B cell (primary cell): Measurements from ENCODE around the gene PCOLCE2. TPM values are rescaled to one million over a fixed set of nuclear protein-coding genes. Genes with fewer than 3 reads are reported as not detected.
"Not testable (repeated sequence)": the region's sequence is repeated elsewhere in the genome, so short reads cannot be mapped to it uniquely, and the experiment has no call there.

Source experiments
- ATAC-seq: fragments of 200-7000 bp; cut with Tn5 transposase; one replicate; pipeline ENCODE4 v1.10.0; 2021; ENCODE audit warnings: low read depth, mild to moderate bottlenecking, moderate number of reproducible peaks, moderate library complexity
- CTCF ChIA-PET: fragments of 350-600 bp; sonication (Branson Sonifier 250); formaldehyde crosslinking; loops from one replicate; lab custom pipeline; 2021; ENCODE audit warnings: antibody characterized with exemption, inconsistent platforms; lab: Charles Lee
- POLR2A ChIA-PET: fragments of 350-600 bp; sonication (Branson Sonifier 250); formaldehyde crosslinking; loops from one replicate; lab custom pipeline; 2021; ENCODE audit warnings: antibody characterized with exemption; lab: Charles Lee
- DNase-seq: peaks from one replicate; pipeline ENCODE4 v3.0.0; 2013
- H2AFZ ChIP-seq: 2 replicates; pipeline ENCODE4 v1.6.1; 2012; ENCODE audit warnings: mild to moderate bottlenecking, low read depth, low read length; ENCODE audit not compliant: insufficient read depth, poor library complexity, severe bottlenecking
- H3K27ac ChIP-seq, 2 donors: 1 replicate in 1 of 2; 2 replicates in 1 of 2; pipeline ENCODE4 v1.5.1; 2012 to 2013; ENCODE audit warnings: low read length in 2 of 2, mild to moderate bottlenecking in 2 of 2, moderate library complexity in 1 of 2
- H3K27me3 ChIP-seq, 4 experiments: fragments of 200-600 bp in 1 of 4; sonication (generic) in 1 of 4; replicated peaks in 1 of 4; 1 replicate in 2 of 4; 2 replicates in 2 of 4; pipeline versions ENCODE4 v1.6.1 to v1.7.0; 2013 to 2016; ENCODE audit warnings: low read length in 3 of 4, mild to moderate bottlenecking in 2 of 4, mixed read lengths in 1 of 4, moderate library complexity in 1 of 4; ENCODE audit not compliant: insufficient read depth in 4 of 4, control insufficient read depth in 3 of 4; ENCODE audit errors: control extremely low read depth in 1 of 4
- H3K36me3 ChIP-seq, 2 experiments: replicated peaks in 1 of 2; 1 replicate in 1 of 2; 2 replicates in 1 of 2; pipeline versions ENCODE4 v1.6.1 to v1.7.1; 2013; ENCODE audit warnings: low read length in 1 of 2; ENCODE audit not compliant: insufficient read depth in 2 of 2, control insufficient read depth in 1 of 2; ENCODE audit errors: control extremely low read depth in 1 of 2, extremely low read depth in 1 of 2
- H3K4me1 ChIP-seq, 2 donors: fragments of 200-600 bp in 1 of 2; sonication (generic) in 1 of 2; 1 replicate in 1 of 2; 2 replicates in 1 of 2; pipeline versions ENCODE4 v1.5.1 to v1.6.1; 2013 to 2017; ENCODE audit warnings: low read length in 2 of 2; ENCODE audit not compliant: control insufficient read depth in 2 of 2, insufficient read depth in 2 of 2
- H3K4me2 ChIP-seq: replicated peaks from 2 replicates; pipeline ENCODE3; 2012; ENCODE audit warnings: mild to moderate bottlenecking, low read depth, low read length; ENCODE audit not compliant: poor library complexity, severe bottlenecking
- H3K4me3 ChIP-seq, 5 experiments: fragments of 200-600 bp in 1 of 5; sonication (generic) in 1 of 5; 1 replicate in 3 of 5; 2 replicates in 2 of 5; pipeline versions ENCODE4 v1.5.1 to v1.7.0; 2011 to 2016; ENCODE audit warnings: low read length in 4 of 5, mild to moderate bottlenecking in 4 of 5, low read depth in 2 of 5, control low read depth in 1 of 5, moderate library complexity in 1 of 5; ENCODE audit not compliant: insufficient read depth in 1 of 5; ENCODE audit errors: control extremely low read depth in 1 of 5, extremely low read depth in 1 of 5
- H3K79me2 ChIP-seq: fragments of 200-600 bp; sonication (generic); one replicate; pipeline ENCODE4 v1.6.0; 2016; ENCODE audit warnings: low read length; ENCODE audit not compliant: control insufficient read depth, insufficient read depth
- H3K9ac ChIP-seq: fragments of 200-600 bp; sonication (generic); 2 replicates; pipeline ENCODE4 v1.6.1; 2017; ENCODE audit warnings: mild to moderate bottlenecking, low read length, moderate library complexity
- H3K9me3 ChIP-seq, 3 donors: one replicate each; pipeline versions ENCODE4 v1.6.1 to v1.7.1; 2013; ENCODE audit warnings: low read length in 2 of 3; ENCODE audit not compliant: control insufficient read depth in 2 of 3, insufficient read depth in 1 of 3; ENCODE audit errors: control extremely low read depth in 1 of 3
- H4K20me1 ChIP-seq: 2 replicates; pipeline ENCODE4 v1.6.0; 2012; ENCODE audit warnings: mild to moderate bottlenecking, low read length; ENCODE audit not compliant: insufficient read depth, control insufficient read depth, poor library complexity, severe bottlenecking
- H3K27ac Mint-ChIP-seq: one replicate; pipeline ENCODE4 v1.8.0; 2021; ENCODE audit warnings: mixed read lengths
- H3K27me3 Mint-ChIP-seq: one replicate; pipeline ENCODE4 v1.8.0; 2021; ENCODE audit warnings: mixed read lengths
- H3K4me1 Mint-ChIP-seq: one replicate; pipeline ENCODE4 v1.8.0; 2021; ENCODE audit warnings: mixed read lengths
- H3K4me3 Mint-ChIP-seq: one replicate; pipeline ENCODE4 v1.8.0; 2021; ENCODE audit warnings: mixed read lengths
- H3K9me3 Mint-ChIP-seq: one replicate; pipeline ENCODE4 v1.8.0; 2022; ENCODE audit warnings: mixed read lengths; ENCODE audit not compliant: insufficient read depth
- EZH2 ChIP-seq: IDR thresholded peaks from 2 replicates; pipeline ENCODE4 v1.6.1; 2012; ENCODE audit warnings: borderline replicate concordance, low read depth, mild to moderate bottlenecking, moderate library complexity, low read length; ENCODE audit not compliant: insufficient read depth, poor library complexity, severe bottlenecking
- WGBS: methylation state at CpG from one replicate; pipeline ENCODE4 v1.1.5; 2013; ENCODE audit warnings: missing lambda C conversion rate; ENCODE audit not compliant: insufficient coverage; 5-methylcytosine and 5-hydroxymethylcytosine counted together
- intact Hi-C: fragments of 100-400 bp; cut with micrococcal nuclease; formaldehyde crosslinking; loops from one replicate; pipeline ENCODE4 v1.10.0; 2022
- polyA plus RNA-seq: library from polyadenylated mRNA; depleted of rRNA; stranded (reverse); fragments of >200 nt; gene quantifications from 2 replicates; pipeline ENCODE4 v1.2.3, GENCODE V29; 2012
- total RNA-seq, 2 donors: library from RNA; stranded (reverse); fragments of 120-200 nt in 1 of 2; gene quantifications; 1 replicate in 1 of 2; 2 replicates in 1 of 2; pipeline versions ENCODE4 v1.2.3 to v1.2.4, GENCODE V29; 2013 to 2022
- TF ChIP-seq, protein P1 (sequence below): fragments of 200-600 bp; IDR thresholded peaks from one replicate; pipeline ENCODE4 v1.8.0; 2022; ENCODE audit warnings: antibody characterized with exemption, mild to moderate bottlenecking

Gene PCOLCE2
- total and polyA plus RNA-seq, 2 donors (not counting 1 experiment from before 2014, with no cell fraction given) = not detected

GRCh38 chr3:142884531-142884930 lies 4.4 kb downstream of the PCOLCE2 start:
- intact Hi-C loops = no loop called here
- H3K36me3 ChIP-seq = no peaks in the 10 kb centered on the region
- H3K4me3 Mint-ChIP-seq = no peak overlapping the region
- no peak for DNase-seq
- H3K4me1 Mint-ChIP-seq = peaks cover 5% of the 10 kb centered on the region
- peaks cover 12 to 13% of the 10 kb centered on the region in 2 donors for H3K4me1 ChIP-seq
- H3K27me3 ChIP-seq = peaks cover 0 to 25% (median 14%) of the 10 kb centered on the region in 4 experiments
- no peak overlapping the region for H3K4me2 ChIP-seq
- H3K9me3 Mint-ChIP-seq = no peaks in the 10 kb centered on the region
- WGBS = no CpG with 5 or more reads among the region's 1 CpG
- POLR2A ChIA-PET = no interaction called here
- no peak overlapping the region for H2AFZ ChIP-seq
- no peak overlapping the region for H3K9ac ChIP-seq
- CTCF ChIA-PET = no interaction called here
- no peak overlapping the region for H3K4me3 ChIP-seq
- ATAC-seq = no peak
- TF ChIP-seq, protein P1, sequence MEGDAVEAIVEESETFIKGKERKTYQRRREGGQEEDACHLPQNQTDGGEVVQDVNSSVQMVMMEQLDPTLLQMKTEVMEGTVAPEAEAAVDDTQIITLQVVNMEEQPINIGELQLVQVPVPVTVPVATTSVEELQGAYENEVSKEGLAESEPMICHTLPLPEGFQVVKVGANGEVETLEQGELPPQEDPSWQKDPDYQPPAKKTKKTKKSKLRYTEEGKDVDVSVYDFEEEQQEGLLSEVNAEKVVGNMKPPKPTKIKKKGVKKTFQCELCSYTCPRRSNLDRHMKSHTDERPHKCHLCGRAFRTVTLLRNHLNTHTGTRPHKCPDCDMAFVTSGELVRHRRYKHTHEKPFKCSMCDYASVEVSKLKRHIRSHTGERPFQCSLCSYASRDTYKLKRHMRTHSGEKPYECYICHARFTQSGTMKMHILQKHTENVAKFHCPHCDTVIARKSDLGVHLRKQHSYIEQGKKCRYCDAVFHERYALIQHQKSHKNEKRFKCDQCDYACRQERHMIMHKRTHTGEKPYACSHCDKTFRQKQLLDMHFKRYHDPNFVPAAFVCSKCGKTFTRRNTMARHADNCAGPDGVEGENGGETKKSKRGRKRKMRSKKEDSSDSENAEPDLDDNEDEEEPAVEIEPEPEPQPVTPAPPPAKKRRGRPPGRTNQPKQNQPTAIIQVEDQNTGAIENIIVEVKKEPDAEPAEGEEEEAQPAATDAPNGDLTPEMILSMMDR = no peak
- TF ChIP-seq EZH2 = no peak
- H3K27ac ChIP-seq = no peak overlapping the region
- H3K27me3 Mint-ChIP-seq = peaks cover 42% of the 10 kb centered on the region
- no peak overlapping the region for H3K27ac Mint-ChIP-seq
- H4K20me1 ChIP-seq = no peaks in the 10 kb centered on the region
- no peaks in the 10 kb centered on the region for H3K9me3 ChIP-seq
- H3K79me2 ChIP-seq = no peaks in the 10 kb centered on the region

GRCh38 chr3:142883534-142883933 lies 5.3 kb downstream of the PCOLCE2 start:
- peaks cover 0 to 18% (median 9%) of the 10 kb centered on the region in 4 experiments for H3K27me3 ChIP-seq
- ATAC-seq, intact Hi-C loops, POLR2A ChIA-PET, H3K4me1 ChIP-seq, H3K79me2 ChIP-seq, H3K9me3 ChIP-seq, H3K4me3 Mint-ChIP-seq, H3K27ac Mint-ChIP-seq, DNase-seq, H3K4me2 ChIP-seq, H2AFZ ChIP-seq, H3K4me1 Mint-ChIP-seq, H3K36me3 ChIP-seq, H3K9ac ChIP-seq, H3K4me3 ChIP-seq, H3K27ac ChIP-seq, H4K20me1 ChIP-seq, H3K9me3 Mint-ChIP-seq: not testable (repeated sequence)
- peaks cover 42% of the 10 kb centered on the region for H3K27me3 Mint-ChIP-seq
- WGBS = 78% methylated on average over 3 of the region's 8 CpGs
- CTCF ChIA-PET = interaction anchor here (0.8 kb wide), 1 partner anchor 55 kb away, joined by 4 read pairs; no protein-coding TSS in a partner anchor
